Suppressor macrophage treated with lipopolysaccharide for 4 hours (primary cell): ENCODE results near the gene MAN2B2.

Source experiments
- DNase-seq: peaks from one replicate; pipeline ENCODE4 v3.0.0-alpha.2; 2020

The MAN2B2 gene

DNA sequence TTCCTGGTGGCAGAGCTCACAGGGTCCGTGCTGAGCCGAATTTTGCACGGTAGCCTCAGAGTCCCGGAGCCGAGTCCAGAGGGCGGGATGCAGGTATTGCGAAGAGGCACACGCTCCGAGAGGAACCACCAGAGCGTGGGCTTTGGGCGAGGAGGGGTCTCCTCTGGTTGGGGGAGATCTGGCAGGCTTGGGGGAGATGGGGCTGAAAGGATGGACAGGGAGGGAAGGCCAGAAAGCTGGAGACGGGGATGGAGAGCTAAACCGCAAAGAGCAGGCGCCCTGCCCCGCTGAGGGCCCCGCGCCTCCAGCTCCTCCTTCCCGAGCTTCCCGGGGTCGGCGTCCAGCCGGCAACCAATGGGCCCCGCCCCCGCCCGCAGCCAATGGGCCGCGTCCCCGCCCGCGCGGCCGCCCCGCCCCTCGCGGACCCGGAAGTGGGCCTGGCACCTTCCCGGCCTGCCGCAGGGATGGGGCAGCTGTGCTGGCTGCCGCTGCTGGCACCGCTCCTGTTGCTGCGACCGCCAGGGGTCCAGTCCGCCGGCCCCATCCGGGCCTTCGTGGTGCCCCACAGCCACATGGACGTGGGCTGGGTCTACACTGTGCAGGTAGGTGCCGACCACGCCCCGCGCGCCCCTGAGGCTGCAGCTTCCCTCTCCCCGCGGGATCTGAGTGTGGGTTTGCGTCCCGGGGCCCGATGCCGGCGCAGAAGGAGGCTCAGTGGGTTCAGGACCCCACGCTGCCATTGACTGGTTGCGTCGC lies at the start of gene MAN2B2:
Gene MAN2B2, plus strand, starts transcription at position 443 of the 756 bp plus-strand sequence. Its CDS starts 22 bp downstream, at position 465.
- DNase-seq = peak; percentile 92

DNA sequence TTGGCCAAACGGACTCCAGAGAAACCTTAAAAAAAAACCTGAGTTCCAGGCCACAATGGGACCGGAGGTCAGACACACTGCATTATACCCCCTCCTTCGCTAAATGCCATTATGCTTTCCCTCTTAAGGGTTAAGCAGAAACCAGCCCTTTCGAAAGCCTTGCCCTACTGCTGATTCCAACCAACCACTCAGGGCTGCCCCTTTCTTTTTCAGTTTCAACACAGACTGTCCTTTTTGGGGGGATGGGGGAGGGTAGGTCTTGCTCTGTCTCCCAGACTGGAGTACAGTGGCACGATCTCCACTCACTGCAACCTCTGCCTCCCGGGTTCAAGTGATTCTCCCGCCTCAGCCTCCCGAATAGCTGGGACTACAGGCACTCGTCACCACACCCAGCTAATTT lies 49.5 kb upstream of the MAN2B2 start:
- no peak for DNase-seq

DNA sequence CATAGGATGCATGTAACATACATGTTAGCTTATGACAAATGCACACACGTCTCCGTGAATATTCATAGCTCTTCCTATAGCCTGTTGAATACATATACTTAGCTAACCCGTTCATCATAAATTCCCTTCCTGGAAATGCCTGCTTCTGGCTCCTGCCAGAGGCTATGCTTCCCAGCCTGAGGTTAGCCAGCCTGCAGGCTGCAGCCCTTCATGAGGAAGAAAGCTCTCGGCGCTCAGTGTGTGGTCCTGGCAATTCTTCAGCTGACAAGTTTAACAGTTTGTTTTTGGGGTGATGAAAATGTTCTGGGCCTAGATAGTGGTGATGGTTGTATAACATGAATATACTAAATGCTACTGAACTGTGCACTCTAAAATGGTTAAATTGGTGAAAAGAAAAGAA lies 48.8 kb upstream of the MAN2B2 start:
- no peak for DNase-seq

DNA sequence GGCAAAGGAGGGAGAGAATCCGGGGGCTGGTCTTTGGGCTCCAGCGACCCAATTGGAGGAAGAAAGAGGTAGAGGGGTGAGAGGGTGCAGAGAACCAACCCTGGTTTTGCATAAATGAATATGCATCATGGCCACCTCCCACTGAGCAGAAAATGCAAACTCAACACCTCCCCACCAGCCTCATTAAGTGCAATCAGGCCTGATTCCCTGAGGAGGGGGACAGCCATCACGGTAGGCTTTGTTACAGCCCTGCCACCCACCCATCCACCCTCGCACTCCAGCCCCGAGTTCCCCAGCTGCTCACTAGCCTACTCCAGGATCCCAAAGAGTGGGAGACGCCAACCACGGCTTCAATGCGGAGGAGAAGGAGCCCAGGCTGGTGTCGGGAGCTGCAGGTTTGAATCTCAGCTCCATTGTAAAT lies 48.3 kb upstream of the MAN2B2 start:
- DNase-seq = no peak

DNA sequence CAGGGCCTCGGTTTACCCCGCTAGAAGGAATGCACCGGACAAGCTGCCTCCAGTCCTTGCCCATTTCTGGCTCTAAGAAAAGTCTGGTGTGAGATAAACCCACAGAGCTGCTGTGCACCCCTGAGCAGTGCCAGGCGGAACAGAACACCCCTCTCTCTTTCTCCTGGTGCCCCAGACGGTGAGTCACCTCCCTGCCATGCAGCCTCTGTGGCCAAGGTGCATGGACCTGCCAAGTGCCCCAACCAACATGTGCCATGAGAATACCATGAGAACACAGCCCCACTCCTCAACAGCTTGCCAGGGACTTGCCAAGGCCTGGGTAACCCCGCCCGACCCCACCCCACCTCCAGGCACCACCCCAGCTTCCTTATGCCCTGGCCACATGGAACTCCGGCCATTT lies 47.7 kb upstream of the MAN2B2 start:
- no peak for DNase-seq

DNA sequence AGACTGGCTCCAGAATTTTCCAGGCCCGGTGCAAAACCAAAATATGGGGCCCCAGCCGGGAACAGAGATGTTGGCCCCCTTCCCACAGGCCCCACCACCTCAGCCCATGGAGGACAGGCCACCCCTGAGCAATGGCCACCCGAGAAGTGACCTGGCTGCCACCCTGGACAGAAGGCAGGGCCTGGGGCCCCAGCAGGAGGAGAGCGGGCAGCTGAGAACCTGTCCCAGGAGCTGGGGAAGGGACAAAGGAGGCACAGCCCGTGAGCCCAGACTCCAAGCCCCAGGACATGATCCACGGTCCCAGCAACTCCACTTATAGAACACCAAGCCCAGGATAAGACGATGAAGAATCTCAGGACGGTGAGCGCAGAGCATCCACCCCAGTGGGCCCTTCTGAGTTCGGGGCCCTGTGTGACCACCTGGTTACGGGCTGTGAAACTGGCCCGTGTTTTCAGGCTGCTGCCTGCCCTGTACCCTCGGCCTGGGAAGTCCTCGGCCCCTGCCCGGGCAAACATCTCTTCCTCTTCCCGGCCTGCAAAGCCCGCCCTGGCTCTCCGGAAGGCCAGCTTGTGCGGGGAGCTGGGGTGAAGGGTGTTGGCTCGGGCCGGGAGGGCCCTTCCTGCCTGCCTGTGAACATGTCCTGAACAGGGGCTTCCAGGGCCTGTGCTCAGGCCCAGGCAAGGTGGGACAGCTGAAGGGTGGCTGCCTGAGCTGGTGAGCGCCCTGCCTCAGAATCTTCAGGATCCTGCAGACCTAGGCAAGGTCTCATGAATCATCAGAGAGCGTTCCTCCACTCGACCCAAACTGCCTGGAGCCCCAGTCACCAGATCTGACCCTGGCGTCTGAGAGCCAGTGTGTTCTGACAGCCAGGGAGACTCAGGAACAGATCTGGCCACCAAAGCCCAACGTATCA lies 47.0 kb upstream of the MAN2B2 start:
- no peak for DNase-seq

DNA sequence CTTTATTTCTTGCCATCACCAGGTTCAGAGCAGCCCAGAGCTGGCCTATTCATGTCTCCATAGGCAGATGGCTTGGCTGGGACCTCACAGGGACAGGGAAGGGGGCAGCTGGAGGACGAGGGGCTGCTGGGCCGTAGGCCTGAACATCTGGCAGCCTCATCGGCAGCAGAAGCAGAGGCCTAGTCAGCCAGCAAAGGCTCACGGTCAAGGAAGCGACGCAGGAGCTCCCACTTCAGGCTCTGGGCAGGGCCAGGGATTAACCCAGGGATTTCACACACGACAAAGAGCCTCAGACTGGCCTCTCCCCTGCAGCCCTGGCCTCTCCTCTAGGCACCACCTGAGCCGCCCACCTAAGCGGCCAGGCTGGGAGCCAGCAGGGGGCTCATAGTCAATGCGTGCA lies 46.0 kb upstream of the MAN2B2 start:
- DNase-seq = no peak

DNA sequence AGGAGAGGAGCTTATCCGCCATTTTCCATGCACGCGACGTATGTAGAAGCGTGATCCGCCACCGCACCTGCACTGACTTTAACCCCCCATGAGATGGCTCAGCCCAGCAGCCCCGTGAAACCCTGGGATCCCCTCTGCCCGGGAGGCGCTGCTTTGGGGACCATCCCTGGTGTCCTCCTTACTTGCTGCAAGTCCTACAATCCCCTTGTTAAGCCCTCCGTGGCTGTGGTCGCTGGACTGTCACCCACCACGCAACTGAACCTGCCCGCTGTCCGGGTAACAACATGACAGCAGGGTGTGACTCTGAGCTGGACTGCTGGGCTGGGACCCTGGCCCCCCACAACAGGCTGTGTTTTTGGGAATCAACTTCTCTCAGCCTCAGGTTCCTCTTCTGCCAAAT lies 44.7 kb upstream of the MAN2B2 start:
- DNase-seq = no peak

DNA sequence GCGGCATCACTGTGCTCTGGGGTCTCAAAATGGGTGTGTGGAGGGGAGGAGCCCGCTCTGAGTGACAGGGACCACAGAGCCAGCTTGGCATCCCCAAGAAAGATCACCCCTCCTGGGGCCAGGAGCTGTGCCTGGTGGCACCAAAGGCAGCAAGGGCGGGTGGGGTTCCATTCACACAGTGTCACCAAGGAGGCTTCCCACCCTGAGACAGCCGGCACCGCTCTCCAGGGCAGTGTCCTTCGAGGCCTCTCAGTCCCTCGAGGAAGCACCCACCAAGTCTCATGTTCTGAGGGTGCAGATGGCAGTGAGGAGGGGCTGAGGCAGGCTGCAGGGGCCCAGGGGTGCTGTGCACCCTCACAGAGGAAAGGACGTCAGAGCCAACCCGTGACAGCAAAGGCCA lies 44.0 kb upstream of the MAN2B2 start:
- no peak for DNase-seq

DNA sequence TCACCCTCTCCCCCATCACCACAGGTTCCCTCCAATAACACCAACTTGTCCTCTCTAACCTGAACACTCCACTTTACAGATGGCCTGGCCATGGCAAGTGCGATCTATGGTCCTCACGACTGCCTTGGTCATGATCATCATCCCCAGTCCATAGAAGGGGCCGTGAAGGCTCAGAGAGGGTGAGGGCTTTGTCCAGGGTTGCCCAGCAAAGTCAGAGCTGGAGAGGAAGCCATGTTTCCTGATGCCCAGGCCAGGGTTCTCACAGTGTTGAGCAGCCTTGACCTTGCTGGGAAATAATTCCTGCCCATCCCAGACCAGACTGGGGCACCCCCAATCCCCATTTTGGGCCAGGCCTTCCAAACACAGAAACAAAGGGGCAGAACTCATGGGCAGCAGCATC lies 42.9 kb upstream of the MAN2B2 start:
- DNase-seq = no peak

DNA sequence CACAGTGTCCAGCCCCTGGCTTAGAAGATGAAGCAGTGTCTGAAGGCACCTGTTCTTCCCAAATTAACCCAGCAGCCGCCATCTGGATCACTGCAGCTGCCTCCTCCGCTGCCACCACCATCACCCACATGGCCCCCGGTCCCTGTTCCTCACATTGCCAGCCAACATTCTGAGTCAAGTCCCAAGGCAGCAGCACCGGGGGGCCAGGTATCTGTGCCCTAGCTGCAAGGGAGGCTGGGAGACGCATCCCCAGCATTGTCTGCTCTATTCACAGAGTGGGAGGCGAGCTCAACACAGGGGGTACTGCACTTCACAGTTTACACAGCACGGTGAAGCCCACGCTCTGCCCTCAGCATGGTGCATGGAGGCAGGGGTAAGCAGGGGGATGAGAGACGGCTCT lies 42.3 kb upstream of the MAN2B2 start:
- no peak for DNase-seq

DNA sequence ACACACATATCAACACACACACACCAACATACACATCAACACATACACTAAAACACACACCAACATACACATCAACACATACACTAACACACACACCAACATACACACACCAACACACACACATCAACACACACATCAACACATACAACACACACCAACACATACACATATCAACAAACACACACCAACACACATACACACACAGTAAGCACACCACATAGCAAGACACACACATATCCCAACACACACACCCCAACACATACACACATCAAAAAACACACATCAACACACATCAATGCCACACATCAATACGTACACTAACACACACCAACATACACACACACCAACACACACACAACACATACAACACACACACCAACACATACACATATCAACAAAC lies 40.9 kb upstream of the MAN2B2 start:
- no peak for DNase-seq

DNA sequence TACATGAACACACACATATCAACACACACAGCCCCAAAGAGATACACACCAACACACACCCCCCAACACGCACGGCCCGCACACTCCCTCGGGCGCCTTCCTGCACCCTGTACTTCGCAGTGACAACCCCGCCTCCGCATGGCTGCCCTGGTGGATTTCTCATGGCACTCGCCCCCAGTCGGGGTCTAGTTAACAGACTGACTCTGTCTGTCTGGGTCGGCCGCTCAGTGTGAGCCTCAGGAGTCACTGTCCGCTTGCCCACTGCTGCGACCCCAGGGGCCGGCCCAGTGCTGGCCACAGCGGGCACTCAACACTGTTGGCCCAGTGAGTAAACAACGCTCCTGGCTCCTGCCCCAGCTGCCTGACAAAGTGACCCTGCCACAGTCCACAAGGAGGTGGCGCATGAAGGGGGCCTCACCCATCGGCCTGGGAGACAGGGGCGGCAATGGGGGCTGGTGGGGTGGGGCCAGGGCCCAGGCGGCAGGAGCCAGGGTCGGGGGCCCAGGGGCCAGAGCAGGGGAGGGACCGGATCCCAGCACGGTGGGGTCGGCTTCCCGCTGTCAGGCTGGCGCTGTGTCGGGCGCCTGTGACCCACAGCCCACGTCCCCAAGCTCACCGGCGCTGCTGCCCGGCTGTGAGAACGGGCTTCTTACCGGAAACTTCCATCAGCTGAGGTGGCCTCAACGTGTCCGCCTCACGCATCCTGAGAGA lies 40.2 kb upstream of the MAN2B2 start:
- DNase-seq = no peak

DNA sequence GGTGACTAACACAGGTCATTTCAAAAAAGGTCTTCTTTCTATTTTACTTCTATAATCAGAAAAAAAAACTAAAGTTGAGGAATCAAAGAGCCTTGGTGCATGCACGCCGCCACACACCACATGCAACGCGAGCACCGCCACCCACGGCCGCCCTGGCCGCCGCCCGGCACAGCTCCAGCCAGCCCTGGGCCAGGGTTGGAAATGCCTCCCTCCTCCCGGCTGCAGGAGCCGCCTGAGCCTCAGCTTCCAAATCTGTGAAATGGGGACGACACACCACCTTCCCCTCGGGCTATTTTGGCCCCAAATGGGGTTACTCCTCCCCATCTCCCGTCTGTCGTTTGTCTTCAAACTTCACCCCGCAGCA lies 39.7 kb upstream of the MAN2B2 start:
- no peak for DNase-seq

DNA sequence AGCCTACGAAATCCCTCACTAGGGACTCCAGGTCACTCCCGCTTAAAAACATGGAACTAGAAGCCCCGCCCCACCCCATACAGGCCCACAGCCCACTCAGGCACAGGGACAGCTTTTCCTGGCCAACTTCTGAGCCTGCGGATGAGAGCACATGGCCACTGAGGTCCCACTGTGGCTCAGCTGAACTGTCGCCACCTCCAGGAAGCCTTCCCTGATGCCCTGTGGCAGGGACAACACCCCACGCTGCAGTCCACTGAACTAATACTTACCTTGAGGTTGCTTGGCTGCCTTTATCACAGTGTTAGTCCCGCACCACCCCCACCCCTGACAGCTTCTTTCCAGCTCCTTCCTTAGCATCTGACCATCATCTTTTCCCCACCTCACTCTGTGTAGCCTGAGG lies 39.3 kb upstream of the MAN2B2 start:
- no peak for DNase-seq

DNA sequence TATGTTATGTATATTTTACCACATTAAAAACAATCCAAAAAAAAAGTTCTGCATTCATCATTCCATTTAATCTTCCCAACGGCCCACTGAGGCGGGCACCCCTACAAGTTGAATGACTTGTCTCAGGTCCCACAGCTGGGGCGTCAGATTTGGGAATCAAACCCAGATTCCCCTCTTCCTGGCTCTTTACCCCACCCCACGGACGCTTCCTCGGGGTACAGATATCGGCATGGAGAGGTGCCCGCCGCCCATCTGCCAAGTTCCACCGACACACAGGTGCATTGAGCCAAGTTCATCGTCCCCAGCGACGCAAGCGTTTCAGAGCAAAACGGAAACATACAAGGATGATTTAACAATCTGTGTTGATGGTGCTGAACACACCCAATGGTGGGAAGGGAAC lies 36.9 kb upstream of the MAN2B2 start:
- no peak for DNase-seq

DNA sequence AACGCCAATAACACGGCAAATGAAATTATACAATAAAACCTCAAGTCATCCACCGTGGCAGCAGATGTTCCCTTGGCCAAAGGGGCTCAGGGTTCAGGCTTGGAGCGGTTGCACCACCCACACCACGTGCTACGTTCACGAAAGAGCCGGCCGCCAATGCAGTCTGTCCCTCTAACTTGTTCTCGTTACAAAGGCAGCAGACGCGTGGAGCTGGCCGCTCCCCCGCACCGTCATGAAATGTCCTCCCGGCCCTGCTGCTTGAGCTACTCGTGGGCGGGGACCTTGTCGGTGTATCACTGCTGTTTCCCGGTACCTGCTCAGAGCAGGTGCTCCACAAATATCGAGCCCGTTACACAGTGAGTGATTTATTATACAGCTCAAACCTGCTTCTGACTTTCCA lies 36.4 kb upstream of the MAN2B2 start:
- DNase-seq = no peak

DNA sequence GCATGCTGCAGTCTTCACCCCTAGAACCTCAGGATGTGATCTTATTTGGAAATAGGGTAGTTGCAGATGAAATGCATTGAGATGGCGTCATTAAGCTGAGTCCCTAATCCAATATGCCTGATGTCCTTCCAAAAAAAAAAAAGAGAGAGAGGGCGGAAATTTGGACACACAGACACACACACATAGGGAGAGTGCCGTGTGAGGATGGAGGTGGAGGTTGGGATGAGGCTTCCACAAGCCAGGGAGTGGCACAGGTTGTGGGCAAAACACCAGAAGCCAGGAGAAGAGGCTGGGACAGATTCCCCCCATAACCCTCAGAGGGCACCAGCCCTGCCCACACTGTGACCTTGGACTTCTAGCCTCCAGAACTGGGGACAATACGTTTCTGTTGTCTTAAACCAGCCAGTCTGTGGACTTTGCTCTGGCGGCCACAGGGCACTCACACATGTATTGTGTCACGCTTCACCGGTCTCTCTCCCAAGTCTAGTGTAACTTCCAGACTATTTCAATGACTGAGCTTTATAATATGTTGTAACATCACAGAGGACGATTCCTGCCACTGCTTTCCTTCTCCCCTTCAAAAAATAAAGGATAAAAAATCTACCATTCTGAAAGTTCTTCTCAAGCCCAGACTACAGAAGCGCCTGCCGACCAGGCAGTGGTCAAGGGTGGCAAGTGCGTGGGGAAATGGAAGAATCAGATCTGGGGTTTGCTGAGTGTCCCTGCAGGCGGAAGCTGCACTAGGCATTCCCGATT lies 35.8 kb upstream of the MAN2B2 start:
- DNase-seq = no peak

DNA sequence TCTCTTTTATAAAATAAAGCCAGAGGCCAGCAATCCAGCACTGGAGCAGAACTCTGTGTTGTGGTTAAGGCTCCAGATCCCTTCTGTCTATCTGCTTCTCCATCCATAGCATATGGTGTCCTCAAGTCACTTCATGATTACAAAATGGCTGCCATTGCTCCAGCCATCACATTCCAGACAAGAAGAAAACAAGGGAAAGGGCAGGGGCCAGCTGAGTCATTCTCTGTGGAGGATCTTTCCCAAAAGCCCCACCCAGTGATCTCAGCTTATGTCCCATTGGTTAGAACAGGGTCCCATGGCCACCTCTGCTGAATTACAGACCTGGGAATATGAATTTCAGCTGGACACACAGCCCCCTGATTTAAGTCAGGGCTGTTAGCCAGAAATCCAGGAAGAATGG lies 34.1 kb upstream of the MAN2B2 start:
- DNase-seq = no peak

DNA sequence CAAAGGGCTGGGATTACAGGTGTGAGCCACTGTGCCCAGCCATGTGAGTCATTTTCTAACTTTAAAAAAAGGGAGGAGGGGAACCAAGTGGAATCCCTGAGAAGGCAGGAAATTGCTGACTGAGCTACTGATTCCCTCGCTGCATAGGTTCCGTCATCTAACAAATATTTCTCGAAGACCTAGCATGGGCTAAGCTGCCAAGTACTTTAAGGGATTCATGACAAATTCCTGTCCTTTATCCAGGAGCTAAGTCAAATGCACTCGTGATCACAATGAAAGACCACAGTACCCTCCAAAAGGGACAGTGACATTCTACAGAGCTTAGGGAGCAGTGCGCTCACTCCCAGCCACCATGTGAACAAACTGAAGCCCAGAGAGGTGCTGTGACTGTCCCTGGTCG lies 33.2 kb upstream of the MAN2B2 start:
- DNase-seq = no peak

DNA sequence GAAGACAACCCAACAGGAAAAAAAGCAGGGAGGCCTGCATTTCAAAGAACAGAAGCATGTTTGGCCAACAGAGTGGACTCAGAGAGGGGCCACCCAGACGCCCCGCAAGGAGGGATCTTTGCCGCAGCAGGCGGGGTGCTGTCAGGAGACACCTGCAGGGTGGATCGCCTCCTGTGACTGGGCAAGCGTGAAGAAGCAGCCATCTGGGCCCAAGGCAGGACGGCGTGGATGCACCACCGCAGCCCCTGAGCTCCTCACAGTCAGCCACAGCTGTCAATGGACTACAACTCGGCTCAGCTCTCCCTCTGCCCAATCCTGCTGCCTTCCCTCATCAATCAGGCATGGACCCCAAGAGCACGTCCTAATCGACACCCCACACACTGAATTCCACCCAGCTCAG lies 32.0 kb upstream of the MAN2B2 start:
- no peak for DNase-seq

DNA sequence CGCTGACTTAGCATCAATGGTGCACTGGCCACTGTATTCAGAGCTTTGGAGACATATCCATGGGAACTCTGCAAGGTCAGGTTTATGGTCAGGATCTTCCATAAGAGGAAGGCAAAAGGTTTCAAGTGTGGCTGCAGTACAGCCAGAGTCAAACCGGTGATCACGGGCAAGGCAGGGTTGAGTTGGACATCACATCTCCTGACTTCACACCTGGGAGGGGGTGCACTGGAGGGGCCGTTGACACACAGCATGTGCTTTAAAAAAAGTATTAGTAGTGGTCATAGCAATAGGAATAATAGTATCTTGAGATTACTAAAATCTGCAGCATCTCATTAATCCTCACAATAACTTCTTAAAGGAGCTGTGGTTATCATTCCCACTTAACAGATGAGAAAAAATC lies 28.9 kb upstream of the MAN2B2 start:
- DNase-seq = no peak
